HG02642 (cell line): ENCODE results near the gene BPIFB6.

Experiments used
- ATAC-seq: cut with Tn5 transposase; IDR thresholded peaks from one replicate; pipeline ENCODE4 v1.9.1; 2021; ENCODE audit warnings: mild to moderate bottlenecking; ENCODE audit not compliant: unreplicated experiment, poor library complexity

The BPIFB6 gene

GRCh38 chr20:33081411-33082154, 50.1 kb downstream of the BPIFB6 start:
- ATAC-seq = no peak

DNA sequence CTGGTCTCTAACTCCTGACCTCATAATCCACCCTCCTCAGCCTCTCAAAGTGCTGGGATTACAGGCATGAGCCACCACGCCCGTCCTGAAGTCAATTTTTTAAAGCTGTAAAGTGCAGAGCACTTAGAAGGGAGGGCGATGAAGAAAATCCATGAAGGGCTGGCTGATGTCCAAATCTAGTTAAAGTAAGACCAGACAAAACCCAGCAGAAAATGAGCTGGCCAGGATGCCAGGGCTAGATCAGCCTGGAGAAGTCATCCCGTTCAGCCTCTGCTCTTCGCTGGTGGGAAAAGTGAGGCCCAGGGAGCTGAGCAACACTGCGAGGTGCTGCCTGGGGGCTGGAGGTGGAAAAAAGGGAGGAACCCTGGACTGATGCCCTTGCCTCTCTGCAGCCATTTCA, 51.1 kb downstream of the BPIFB6 start:
- ATAC-seq = no peak

- no peak for ATAC-seq
Observed at GRCh38 chr20:33083544-33084340, 52.3 kb downstream of the BPIFB6 start.

- ATAC-seq = no peak
Observed at GRCh38 chr20:33084722-33085121, 53.3 kb downstream of the BPIFB6 start.

GRCh38 chr20:33086052-33086722, 54.7 kb downstream of the BPIFB6 start:
- ATAC-seq = no peak

- no peak for ATAC-seq
Observed at GRCh38 chr20:33091147-33091546, 59.7 kb downstream of the BPIFB6 start.

- no peak for ATAC-seq
Observed at GRCh38 chr20:33091693-33092092, 60.2 kb downstream of the BPIFB6 start.

GRCh38 chr20:33092361-33092760, 60.9 kb downstream of the BPIFB6 start:
- ATAC-seq = no peak

- ATAC-seq = no peak
Observed at GRCh38 chr20:33093074-33093473, 61.6 kb downstream of the BPIFB6 start.

GRCh38 chr20:33093582-33093981, 62.1 kb downstream of the BPIFB6 start:
- ATAC-seq = no peak
